Measurements from ENCODE around the gene USO1.

DNA sequence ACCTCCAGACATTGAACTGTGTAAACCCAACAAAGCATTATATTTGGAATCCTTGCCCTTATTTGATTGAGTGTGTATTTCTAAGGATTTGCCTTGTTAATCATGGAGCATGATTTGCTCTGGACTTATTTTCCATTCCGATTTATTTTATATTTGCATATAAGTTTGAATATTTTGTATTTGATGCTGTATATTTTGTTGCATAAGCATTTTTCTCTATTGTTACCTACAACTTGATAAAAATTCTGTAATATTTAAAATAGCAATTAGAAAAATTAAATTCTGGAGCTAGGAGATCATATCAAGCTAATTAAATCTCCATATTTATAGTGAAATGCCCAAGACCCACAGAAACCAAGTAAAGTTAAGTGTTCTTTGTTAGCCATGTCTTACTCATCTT, 47.2 kb downstream of the USO1 start:
- TF ChIP-seq, protein P1, sequence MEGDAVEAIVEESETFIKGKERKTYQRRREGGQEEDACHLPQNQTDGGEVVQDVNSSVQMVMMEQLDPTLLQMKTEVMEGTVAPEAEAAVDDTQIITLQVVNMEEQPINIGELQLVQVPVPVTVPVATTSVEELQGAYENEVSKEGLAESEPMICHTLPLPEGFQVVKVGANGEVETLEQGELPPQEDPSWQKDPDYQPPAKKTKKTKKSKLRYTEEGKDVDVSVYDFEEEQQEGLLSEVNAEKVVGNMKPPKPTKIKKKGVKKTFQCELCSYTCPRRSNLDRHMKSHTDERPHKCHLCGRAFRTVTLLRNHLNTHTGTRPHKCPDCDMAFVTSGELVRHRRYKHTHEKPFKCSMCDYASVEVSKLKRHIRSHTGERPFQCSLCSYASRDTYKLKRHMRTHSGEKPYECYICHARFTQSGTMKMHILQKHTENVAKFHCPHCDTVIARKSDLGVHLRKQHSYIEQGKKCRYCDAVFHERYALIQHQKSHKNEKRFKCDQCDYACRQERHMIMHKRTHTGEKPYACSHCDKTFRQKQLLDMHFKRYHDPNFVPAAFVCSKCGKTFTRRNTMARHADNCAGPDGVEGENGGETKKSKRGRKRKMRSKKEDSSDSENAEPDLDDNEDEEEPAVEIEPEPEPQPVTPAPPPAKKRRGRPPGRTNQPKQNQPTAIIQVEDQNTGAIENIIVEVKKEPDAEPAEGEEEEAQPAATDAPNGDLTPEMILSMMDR (IDR thresholded peaks at IDR 0.05; ENCODE audit: borderline replicate concordance, extremely low read depth, low read length, poor library complexity, severe bottlenecking), result no peak
- TF ChIP-seq EZH2 (IDR thresholded peaks at IDR 0.05; ENCODE audit: borderline replicate concordance, low read depth, low read length, severe bottlenecking), result no peak
